Endothelial cell (in vitro differentiated cells): ENCODE results near the gene DPYD. TPM values are rescaled to one million over a fixed set of nuclear protein-coding genes. Genes with fewer than 3 reads are reported as not detected.

ENCODE experiments used
- DNase-seq: peaks from one replicate; pipeline ENCODE4 v3.0.0; 2021; ENCODE audit warnings: low spot score
- H3K27ac Mint-ChIP-seq: one replicate; pipeline ENCODE4 v1.8.0; 2021; ENCODE audit warnings: mixed read lengths, inconsistent platforms; ENCODE audit not compliant: unreplicated experiment
- H3K27me3 Mint-ChIP-seq: one replicate; pipeline ENCODE4 v1.8.0; 2021; ENCODE audit warnings: mild to moderate bottlenecking, moderate library complexity, mixed read lengths, inconsistent platforms; ENCODE audit not compliant: unreplicated experiment
- H3K36me3 Mint-ChIP-seq: one replicate; pipeline ENCODE4 v1.8.0; 2021; ENCODE audit warnings: mild to moderate bottlenecking, low read depth, mixed read lengths, inconsistent platforms; ENCODE audit not compliant: unreplicated experiment
- H3K4me1 Mint-ChIP-seq: one replicate; pipeline ENCODE4 v1.8.0; 2021; ENCODE audit warnings: mild to moderate bottlenecking, mixed read lengths, inconsistent platforms; ENCODE audit not compliant: unreplicated experiment
- H3K4me3 Mint-ChIP-seq: one replicate; pipeline ENCODE4 v1.8.0; 2021; ENCODE audit warnings: mild to moderate bottlenecking, mixed read lengths, inconsistent platforms; ENCODE audit not compliant: unreplicated experiment
- H3K9me3 Mint-ChIP-seq: one replicate; pipeline ENCODE4 v1.8.0; 2021; ENCODE audit warnings: mixed read lengths, inconsistent platforms; ENCODE audit not compliant: unreplicated experiment
- CTCF ChIP-seq: fragments of 200-600 bp; sonication (generic); IDR thresholded peaks from one replicate; pipeline ENCODE4 v1.5.0; 2021; ENCODE audit warnings: antibody characterized with exemption; ENCODE audit not compliant: unreplicated experiment
- total RNA-seq: library from RNA; stranded (reverse); fragmentation: NEBNext Ultra II Directional; extraction: Animal tissue kit (Norgen Biotek cat#: 25700); gene quantifications from one replicate; pipeline ENCODE4 v1.2.1, GENCODE V29; 2021; ENCODE audit not compliant: unreplicated experiment

The DPYD gene
- total RNA-seq, 1 donor from 2014 or later: 3.4 TPM

- Mint-ChIP-seq H3K27ac (no peak overlapping the region), H3K4me1 (peaks cover 4% of the 10 kb centered on the region), H3K27me3 (peaks cover 2% of the 10 kb centered on the region), H3K4me3 (no peak overlapping the region), H3K36me3 (no peaks in the 10 kb centered on the region), H3K9me3 (no peaks in the 10 kb centered on the region)
- TF ChIP-seq CTCF: no peak
- no peak for DNase-seq
Observed at GRCh38 chr1:97379387-97380075, 541.3 kb downstream of the DPYD start.

- Mint-ChIP-seq H3K27ac (no peak overlapping the region), H3K4me3 (no peak overlapping the region), H3K27me3 (no peaks in the 10 kb centered on the region)
Observed at GRCh38 chr1:97378596-97378995, 542.2 kb downstream of the DPYD start.

GRCh38 chr1:97377432-97378034 is 543.3 kb downstream of the DPYD start:
- no peak for DNase-seq
- no peak overlapping the region for H3K4me3 Mint-ChIP-seq
- no peaks in the 10 kb centered on the region for H3K36me3 Mint-ChIP-seq
- H3K9me3 Mint-ChIP-seq: no peaks in the 10 kb centered on the region
- no peaks in the 10 kb centered on the region for H3K27me3 Mint-ChIP-seq
- no peak for TF ChIP-seq CTCF
- H3K4me1 Mint-ChIP-seq: peaks cover 4% of the 10 kb centered on the region
- H3K27ac Mint-ChIP-seq: no peak overlapping the region

More at GRCh38 chr1:97378596-97378995, 542.2 kb downstream of the DPYD start:
- Mint-ChIP-seq H3K36me3 (no peaks in the 10 kb centered on the region), H3K9me3 (no peaks in the 10 kb centered on the region), H3K4me1 (peaks cover 4% of the 10 kb centered on the region)
- DNase-seq: no peak
- TF ChIP-seq CTCF: no peak

GRCh38 chr1:97373000-97373399 is 547.8 kb downstream of the DPYD start:
- no peak overlapping the region for H3K4me3 Mint-ChIP-seq
- H3K27ac Mint-ChIP-seq: no peak overlapping the region
- H3K36me3 Mint-ChIP-seq: no peaks in the 10 kb centered on the region
- H3K27me3 Mint-ChIP-seq: no peaks in the 10 kb centered on the region
- no peaks in the 10 kb centered on the region for H3K4me1 Mint-ChIP-seq
- H3K9me3 Mint-ChIP-seq: no peaks in the 10 kb centered on the region
- TF ChIP-seq CTCF: no peak
- no peak for DNase-seq

- H3K27ac Mint-ChIP-seq: no peak overlapping the region
- H3K27me3 Mint-ChIP-seq: no peaks in the 10 kb centered on the region
- H3K4me3 Mint-ChIP-seq: no peak overlapping the region
- H3K36me3 Mint-ChIP-seq: no peaks in the 10 kb centered on the region
- TF ChIP-seq CTCF: no peak
- H3K4me1 Mint-ChIP-seq: no peaks in the 10 kb centered on the region
- no peak for DNase-seq
- H3K9me3 Mint-ChIP-seq: no peaks in the 10 kb centered on the region
Observed at GRCh38 chr1:97372531-97372930, 548.3 kb downstream of the DPYD start.
